IPS-NIHi11 (cell line): ENCODE measurements around the gene PRKACB.
A peak's percentile ranks its signal among the peaks of the same experiment; 100 is the strongest.
"Not testable (repeated sequence)": the region's sequence is repeated elsewhere in the genome, so short reads cannot be mapped to it uniquely, and the experiment has no call there.

Experiments
- DNase-seq: peaks from one replicate; pipeline ENCODE4 v3.0.0; 2012; ENCODE audit warnings: mixed read lengths, low spot score

The PRKACB gene

DNA sequence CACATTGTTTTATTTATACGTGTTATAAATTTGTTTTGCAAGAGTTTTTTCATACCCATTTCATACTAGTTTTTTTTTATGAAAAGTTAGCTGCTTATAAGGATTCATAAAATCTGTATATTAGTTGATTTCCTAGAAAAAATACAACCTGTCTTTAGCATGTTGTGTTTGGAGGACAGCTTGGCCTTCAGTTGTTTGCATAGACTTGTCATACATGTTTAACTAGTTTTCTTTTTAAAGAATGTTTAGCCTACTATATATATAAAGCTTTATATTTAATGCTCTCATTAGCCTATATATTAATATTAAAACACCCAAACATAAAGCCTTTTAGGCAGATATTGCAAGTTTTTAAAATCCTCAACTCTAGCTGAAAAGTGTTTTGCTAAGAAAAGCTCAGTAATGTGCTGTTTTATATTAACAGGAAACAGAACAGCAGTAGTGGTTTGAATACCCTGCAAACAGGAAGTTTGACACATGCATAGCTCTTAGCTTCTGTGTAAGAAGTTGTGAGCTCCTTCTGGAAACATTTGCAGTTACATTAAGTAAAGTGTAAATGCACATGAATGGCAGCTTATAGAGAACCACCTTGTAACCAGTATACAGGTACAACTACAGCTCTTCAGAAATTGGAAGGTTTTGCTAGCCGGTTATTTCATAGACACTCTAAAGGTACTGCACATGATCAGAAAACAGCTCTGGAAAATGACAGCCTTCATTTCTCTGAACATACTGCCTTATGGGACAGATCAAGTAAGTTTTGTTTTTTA, at the start of gene PRKACB:
Gene PRKACB (plus strand): TSS at position 476 of the 770 bp plus-strand sequence. CDS start 91 bp downstream, at position 567.
- no peak for DNase-seq

- DNase-seq, result no peak
Measured at GRCh38 chr1:84095308-84095707, 48.8 kb upstream of the PRKACB start.

- no peak for DNase-seq
Measured at GRCh38 chr1:84096176-84096575, 47.9 kb upstream of the PRKACB start.

GRCh38 chr1:84101204-84101603, 42.9 kb upstream of the PRKACB start:
- DNase-seq, result no peak

DNA sequence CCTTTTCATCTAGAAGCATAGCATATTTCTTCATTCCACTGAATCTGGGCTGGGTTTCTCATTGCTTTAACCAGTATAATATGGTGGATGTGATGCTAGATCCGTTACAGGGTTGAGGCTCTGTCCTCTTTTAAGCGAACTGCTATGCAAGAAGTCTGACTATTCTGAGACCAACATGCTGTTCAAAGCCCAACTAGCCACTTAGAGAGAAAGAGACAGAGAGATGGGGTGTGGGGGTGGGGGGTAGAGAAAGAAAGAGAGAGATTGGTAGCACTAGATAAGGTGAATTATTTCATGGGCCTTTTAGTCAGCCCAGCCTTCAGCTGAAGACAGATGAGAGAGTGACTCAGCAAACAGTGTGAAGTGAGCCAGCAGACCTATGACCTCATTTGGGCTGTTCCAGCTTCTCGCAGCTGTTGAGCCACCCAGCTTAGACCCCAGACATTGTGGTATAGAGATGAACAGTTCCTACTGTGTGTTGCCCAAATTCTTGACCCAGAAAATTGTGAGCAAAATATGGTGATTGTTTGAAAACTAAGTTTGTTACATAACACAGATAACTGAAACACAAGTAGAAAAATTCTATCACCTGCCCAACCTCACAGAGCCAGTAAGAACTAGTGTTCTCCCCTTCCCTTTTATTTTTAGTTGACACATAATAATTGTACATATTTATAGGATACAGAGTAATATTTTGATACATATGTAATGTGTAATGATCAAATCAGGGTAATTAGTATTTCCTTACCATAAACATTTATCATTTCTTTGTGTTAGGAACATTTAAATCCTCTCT, 40.7 kb upstream of the PRKACB start:
- DNase-seq, result peak; percentile 40

DNA sequence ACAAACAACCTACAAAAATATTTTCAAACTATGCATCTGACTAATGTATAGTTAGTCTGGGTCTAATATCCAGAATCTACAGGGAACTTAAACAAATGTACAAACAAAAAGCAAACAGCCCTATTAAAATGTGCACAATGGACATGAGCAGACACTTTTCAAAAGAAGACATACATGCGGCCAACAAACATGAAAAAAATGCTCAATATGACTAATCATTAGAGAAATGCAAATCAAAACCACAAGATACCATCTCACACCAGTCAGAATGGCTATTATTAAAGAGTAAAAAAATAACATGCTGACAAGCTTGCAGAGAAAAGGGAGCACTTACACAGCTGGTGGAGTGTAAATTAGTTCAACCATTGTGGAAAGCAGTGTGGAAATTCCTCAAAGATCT, 36.5 kb upstream of the PRKACB start:
- not testable (repeated sequence) for DNase-seq

DNA sequence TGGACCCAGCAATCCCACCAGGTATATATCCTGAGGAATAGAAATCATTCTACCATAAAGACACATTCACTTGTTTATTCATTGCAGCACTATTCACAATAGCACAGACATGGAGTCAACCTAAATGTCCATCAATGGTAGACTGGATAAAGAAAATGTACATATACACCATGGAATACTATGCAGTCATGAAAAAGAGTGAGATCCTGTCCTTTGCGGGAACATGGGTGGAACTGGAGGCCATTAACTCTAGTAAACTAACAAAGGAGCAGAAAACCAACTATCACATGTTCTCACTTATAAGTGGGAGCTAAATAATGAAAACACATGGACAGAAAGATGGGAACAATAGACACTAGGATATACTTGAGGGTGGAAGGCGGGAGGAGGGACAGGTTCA, 36.1 kb upstream of the PRKACB start:
- no peak for DNase-seq

- DNase-seq, result no peak
Measured at GRCh38 chr1:84108900-84109578, 35.0 kb upstream of the PRKACB start.

GRCh38 chr1:84110629-84111028, 33.4 kb upstream of the PRKACB start:
- no peak for DNase-seq

DNA sequence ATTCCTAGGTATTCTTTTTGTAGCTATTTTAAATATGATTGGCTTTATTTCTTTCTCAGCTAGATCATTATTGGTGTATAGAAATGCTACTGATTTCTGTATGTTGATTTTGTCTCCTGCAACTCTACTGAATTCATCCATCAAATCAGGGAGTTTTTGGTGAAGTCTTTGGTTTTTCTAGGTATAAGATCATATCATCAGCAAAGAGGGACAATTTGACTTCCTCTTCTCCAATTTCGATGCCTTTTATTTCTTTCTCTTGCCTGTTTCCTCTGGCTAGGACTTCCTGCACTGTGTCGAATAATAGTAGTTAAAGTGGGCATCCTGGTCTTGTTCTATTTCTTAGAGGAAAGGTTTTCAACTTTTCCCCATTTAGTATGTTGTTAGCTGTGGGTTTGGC, 27.5 kb upstream of the PRKACB start:
- no peak for DNase-seq

GRCh38 chr1:84117868-84118267, 26.2 kb upstream of the PRKACB start:
- no peak for DNase-seq

DNA sequence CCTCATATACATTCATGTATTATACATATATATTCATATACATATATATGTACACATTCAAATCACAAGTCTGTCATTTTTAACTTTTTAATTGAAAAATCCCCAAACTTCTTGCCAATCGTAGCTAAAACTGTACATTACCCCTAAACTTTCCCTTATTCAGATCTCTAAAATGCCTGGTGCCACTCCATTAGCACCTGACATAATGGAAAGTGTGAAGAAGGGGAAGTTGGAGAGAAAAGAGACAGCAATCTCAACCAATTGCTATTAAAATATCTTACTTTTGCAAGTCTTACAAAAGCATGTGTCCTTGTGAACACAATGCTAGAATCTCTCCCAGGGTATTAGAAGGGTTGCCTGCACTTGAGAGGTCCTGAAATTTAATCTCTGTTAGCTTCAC, 22.7 kb upstream of the PRKACB start:
- DNase-seq, result no peak

DNA sequence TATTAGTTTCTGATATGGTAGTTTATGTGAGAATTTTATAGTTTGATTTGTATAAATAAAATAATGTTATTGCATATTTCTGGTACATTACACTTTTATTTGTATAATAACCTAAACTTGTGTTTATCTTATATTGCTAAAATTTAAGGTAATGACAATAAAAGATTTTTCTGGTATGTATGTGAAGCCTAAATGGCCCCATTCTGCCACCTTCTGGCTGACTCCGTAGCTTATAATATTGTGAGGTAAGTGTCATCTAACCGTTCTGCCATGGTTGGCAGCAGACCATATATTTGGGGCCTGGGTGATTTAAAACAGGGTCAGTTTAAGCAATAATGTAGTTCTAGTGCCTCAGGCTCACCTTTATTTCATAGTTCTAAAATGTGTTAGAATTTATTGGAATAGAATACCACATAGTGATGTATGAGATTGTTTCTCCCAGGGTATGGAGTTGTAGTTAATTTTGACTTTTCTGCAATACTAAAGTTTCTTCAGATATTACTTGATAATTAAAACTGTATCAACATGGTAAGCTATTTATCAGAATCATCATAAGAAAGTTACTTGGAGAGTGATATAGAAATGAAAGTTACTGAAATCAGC, 21.2 kb upstream of the PRKACB start:
- DNase-seq, result peak; percentile 23

- DNase-seq, result no peak
Measured at GRCh38 chr1:84133479-84133878, 10.6 kb upstream of the PRKACB start.

DNA sequence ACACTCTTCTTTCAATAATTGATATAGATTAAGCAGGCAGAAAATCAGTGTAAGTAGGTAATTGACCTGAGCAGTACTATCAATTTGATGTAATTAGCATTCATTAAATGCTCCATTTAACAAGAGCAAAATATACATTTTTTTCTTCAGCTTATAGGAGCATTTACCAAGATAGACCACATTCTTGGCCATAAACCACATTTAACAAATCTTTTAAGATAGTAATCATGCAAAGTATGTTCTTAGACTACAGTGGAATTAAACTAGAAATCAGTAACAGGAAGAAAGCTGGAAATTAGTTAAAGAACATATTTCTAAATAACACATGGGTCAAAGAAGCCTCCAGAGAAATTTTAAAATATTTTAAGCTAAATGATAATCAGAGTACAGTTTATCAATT, 8.7 kb upstream of the PRKACB start:
- no peak for DNase-seq

GRCh38 chr1:84141182-84142003, 2.7 kb upstream of the PRKACB start:
- no peak for DNase-seq

DNA sequence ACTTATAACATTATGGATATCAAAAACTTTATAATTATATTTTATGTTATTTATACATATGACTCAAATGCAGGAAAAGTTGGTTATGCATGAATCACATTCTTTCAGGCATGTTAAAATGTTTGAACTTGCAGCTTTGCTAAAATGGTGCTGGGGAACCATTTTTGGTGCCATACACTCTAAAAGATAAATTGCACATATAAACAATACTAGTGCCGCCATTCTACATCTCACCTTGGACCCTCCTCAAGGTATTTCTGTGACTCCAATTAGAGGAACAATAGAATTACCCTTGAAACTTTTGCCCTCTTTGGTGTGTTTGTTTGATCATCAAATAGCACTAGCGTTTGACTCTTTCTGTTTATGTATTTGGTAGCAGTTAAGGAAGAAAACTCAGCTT, 997 bp downstream of the PRKACB start:
- no peak for DNase-seq

DNA sequence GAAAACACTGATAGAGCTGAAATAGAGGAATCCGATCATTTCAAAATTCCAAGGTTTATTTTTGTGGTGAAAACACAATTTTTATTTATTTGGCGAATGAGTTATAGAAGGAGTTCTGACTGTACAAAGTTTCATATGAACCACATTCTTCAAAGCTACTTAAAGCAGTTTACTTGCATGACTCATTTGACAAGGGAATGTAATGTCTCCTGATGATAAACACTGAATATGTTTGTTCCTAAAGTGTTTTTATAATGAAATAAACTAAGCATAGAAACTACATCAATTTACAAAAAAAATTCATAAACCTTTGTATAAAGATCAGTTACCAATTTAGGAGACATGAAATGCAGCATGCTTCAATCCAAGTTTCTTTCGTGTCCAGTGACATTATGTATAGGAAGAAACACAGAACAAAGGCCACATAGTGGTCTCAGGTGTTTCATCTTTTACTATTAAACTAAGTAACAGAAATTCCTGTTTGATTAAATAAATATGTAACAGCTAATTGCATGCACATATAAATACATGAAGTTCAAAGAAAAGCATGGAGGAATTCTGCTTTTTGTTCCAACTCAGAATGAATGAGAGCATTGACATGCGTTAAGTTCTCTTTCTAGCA, 2.5 kb downstream of the PRKACB start:
- no peak for DNase-seq

GRCh38 chr1:84148758-84149157, 4.7 kb downstream of the PRKACB start:
- DNase-seq, result no peak

DNA sequence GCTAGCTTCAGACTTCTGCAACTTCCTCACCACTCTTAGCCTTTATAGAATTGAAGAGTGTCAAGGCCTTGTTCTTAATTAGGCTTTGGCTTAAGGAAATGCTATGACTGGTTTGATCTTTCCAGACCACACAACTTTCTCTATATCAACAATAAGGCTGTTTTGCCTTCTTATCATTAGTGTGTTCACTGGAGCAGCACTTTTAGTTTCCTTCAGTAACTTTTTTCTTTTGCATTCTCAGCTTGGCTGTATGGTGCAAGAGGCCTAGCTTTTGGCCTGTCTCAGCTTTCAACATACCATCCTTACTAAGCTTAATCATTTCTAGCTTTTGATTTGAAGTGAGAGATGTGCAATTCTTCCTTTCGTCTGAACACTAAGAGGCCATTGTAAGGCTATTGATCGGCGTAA, 8.6 kb downstream of the PRKACB start:
- no peak for DNase-seq

DNA sequence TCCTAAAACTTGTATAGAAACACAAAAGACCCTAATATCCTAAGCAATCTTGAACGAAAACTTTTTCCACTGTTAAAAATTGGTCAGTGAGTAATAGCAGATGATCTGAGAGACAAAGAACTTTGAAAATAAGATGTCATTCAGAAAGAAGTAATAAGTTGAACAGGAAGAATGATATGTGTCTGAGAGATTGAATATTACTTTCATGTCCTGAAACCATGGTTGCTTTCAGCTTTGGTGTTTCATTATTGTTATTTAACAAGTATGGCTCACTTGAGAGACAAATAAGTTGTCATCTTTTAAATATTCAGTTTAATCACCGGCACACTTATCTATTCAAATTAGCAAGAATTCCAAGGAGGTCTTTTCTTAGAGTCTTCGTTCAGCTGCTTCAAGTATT, 11.4 kb downstream of the PRKACB start:
- DNase-seq, result no peak
